NCI-H128 (cell line): ENCODE results near the gene EFHC1.
A peak's percentile ranks its signal among the peaks of the same experiment; 100 is the strongest.

Source experiments
- DNase-seq: peaks from one replicate; lab custom pipeline; 2025; ENCODE audit not compliant: unreplicated experiment; lab: John Stamatoyannopoulos, UW

The EFHC1 gene

GRCh38 chr6:52395969-52396368 lies 24.2 kb upstream of the EFHC1 start:
- no peak for DNase-seq

DNA sequence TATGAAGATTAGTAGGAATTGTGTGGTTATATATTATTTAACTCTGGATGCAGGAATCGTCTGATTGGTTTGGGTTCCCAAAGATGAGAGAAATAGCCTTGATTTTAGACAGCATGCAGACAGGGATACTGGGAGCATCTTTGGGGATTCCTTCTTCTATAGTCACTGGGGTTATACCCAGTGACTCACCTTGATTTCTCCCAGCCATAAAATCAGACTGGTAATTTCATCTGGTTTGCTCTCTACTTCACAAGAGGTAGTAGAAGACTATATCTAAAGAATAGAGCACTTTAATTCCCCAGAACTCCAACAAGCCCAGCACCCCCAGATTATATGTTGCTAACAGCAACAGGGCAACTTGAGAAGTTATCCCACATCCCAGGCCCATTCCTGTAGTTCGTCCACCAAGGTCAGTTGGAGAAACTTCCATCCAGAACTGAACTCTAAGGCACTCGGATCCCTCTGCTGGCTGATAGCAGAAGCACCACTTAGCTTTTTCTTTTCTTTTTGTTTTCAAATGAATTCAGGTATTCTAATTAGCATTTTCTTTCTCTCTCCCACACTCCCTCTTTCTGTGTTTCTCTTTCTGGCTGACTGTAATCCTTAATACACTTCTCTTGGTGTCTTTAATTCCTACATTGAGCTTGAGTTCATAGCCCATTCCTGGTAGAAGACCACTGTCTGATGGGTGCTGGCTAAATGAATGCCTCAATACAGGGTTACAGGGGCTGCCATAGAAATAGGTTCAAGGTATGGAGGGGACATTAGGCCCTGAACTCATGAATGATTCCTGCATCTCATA lies 20.4 kb upstream of the EFHC1 start:
- DNase-seq = no peak

GRCh38 chr6:52400313-52401041 lies 19.7 kb upstream of the EFHC1 start:
- no peak for DNase-seq

DNA sequence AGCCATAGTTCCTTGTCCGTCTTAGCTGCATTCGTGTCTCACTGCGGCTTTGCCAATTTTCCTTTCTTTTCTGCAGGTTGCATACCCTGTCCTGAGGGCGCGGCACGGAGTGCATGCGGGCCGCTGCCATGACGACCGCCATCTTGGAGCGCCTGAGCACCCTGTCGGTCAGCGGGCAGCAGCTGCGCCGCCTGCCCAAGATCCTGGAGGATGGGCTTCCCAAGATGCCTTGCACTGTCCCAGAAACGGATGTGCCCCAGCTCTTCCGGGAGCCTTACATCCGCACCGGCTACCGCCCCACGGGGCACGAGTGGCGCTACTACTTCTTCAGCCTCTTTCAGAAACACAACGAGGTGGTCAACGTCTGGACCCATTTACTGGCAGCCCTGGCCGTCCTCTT lies 17.1 kb upstream of the EFHC1 start:
- no peak for DNase-seq

DNA sequence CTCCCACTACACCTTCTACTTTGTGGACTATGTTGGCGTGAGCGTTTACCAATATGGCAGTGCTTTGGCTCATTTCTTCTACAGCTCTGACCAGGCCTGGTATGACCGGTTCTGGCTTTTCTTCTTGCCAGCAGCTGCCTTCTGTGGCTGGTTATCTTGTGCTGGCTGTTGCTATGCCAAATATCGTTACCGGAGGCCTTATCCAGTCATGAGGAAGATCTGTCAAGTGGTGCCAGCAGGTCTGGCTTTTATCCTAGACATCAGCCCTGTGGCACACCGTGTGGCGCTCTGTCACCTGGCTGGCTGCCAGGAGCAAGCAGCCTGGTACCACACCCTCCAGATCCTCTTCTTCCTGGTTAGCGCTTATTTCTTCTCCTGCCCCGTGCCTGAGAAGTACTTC lies 16.5 kb upstream of the EFHC1 start:
- DNase-seq = no peak

GRCh38 chr6:52405243-52405642 lies 14.9 kb upstream of the EFHC1 start:
- DNase-seq = no peak

DNA sequence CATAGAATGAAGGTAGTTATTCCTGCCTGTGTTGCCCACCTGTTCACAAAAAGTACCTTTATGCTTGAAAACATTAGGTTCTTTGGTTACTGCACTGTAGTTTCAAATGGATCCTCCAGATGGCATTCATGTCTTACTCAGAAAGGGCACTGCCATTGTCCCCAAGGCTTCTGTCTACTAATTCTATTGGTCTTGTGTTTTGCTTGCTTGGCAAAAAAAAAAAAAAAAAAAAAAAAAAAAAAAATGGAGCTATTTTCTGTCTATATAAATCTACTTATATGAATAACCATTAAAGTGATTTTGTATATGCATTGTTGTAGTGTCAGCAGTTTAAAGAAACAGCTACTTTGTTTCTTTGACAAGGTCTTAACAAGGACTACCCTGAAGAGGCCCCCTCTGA lies 12.7 kb upstream of the EFHC1 start:
- DNase-seq = peak; percentile 8

GRCh38 chr6:52409499-52409898 lies 10.6 kb upstream of the EFHC1 start:
- no peak for DNase-seq

- DNase-seq = no peak
These were observed 9.2 kb upstream of the EFHC1 start for GRCh38 chr6:52410979-52411378.

GRCh38 chr6:52411911-52412310 lies 8.2 kb upstream of the EFHC1 start:
- DNase-seq = no peak

DNA sequence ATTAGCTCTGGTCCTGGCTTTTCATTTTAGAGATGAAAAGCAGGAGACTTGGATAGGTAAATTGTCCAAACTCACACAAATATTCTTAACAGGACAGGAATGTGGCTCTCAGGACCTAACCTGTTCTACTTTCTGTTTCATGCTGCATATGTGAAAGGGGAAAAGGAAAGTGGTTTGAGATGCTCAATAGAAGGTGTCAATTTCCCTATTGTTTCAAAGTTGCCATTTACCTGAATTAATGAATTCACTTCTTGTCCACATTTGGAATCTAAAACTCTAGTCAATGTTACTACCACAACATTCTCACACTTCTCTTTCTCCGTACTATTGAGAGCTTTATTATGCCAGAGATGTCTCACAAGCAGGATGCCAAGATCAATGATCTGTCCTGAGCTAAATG lies 4.8 kb upstream of the EFHC1 start:
- DNase-seq = no peak

DNA sequence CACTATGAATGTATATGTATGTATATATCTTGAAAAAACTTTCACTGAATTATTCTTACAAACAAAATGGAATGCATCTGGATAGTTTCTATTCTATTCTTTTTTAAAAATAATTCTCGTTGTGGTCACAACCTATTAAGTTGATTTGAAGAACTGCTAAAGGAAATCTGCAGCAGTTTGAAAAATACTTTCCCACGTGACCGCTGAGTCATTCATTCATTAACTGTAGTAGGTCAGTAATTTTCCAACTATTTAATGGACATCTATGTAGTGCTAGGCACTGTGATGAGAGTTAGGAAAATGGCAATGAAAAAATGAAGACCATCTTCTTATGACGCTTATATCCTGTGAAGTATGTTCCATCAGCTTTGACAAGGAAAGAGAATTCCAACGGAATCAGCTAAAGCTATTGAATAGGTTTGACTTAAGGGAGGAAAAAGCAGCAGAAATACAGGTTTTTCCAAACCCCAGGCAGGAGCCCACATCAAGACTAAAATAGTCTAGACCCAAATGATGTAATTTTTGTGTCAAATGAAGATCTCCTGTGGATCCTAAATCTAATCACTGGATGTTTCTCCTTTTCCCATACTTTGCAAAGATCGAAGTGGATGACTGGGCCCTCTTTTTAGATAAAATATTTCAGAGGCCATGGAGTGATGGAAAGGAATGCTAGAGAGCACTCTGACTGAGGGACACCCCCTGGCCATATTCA lies 4.1 kb upstream of the EFHC1 start:
- no peak for DNase-seq

- DNase-seq = peak; percentile 52
These were observed 3.5 kb upstream of the EFHC1 start for GRCh38 chr6:52416629-52417151.

DNA sequence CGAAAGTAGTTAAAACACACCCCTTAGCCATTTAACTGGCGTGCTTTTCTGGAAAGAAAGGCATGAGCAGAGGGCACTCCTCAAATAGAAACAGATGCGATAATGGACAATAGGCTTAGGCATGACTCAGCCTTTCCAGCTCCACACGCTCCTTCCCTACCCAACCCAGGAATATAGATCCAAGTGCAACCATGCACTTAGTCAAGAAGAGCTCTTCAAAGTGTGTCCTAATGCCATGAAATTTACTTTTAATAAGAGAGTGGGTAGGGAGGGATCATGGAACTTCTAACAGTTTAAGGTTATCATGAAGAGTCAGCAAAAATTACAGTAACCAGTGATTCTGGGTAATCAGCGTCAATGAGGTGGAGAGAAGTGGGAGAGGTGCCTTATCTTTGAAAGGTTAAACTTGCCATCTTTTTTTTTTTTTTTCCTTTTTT lies 2.4 kb upstream of the EFHC1 start:
- no peak for DNase-seq

- no peak for DNase-seq
These were observed 1.5 kb upstream of the EFHC1 start for GRCh38 chr6:52418606-52419005.

DNA sequence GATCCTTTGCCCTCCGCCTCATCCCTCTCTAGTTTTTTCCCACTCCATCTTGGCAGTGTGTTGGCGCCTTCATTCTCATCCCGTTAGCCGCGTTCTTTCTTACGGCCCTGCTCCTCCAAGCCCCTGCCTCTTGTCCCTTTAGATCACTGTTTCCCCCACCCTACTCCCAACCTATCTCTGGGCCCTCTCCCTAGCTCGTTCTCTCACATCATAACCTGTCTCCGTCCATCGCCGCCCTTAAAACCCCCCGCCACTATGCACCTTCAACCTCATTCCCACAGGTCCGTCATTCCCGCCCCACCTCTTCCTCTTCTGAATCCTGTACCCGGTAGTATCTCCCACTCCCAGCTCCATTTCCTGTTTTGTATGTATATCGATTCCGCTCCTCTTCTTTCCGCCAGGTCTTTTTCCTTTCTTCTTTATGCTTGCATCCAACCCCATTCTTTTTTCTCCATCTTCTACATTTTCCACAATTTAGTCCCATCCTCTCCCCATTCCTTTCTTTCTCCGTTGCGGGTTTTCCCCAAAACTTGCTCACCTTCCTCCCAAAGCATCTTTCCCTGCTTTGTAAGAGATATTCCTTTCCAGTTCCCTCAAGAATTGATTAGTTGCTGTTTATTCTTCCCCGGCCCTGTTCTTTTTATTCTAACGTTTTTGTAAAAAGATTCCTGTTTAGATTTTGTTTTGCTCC lies 671 bp downstream of the EFHC1 start:
- no peak for DNase-seq

DNA sequence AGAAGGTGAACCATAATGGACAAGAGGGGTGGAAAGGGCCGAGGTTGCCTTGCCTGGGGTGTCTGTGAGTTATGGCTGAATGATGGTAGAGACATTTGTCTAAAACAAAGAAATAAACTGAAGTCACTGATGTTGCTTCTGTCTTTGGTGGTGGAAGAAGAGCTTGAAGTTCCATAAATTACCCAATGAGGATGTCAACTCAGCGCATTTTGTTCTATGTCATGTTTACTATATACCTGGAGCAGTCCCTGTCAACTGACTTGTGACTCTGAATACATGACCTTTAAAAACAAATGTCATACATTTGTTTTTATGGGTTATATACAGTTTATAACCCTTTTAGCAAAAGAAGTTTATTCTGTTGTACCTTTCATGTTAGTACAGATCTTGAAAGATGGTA lies 2.0 kb downstream of the EFHC1 start:
- DNase-seq = no peak

GRCh38 chr6:52423448-52423847 lies 3.3 kb downstream of the EFHC1 start:
- DNase-seq = no peak

GRCh38 chr6:52423971-52424381 lies 3.8 kb downstream of the EFHC1 start:
- DNase-seq = no peak

DNA sequence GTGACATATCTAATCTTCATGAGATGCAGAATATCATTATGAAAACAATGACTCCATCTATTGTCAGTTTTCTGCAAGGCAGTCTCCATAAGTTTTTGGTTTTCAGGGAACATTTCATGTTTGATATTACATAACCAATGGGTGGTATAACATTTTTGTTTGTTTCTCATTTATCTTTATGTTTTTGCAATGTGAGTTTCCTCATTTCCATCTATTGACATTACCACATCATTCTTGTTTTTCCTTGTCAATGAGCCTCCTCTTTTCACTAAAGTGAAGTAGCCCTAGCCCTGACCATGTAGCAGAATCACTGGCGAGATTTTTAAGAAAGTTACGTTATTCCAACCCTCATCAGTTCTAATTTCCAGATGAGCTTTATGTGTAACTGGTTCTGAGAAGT lies 4.4 kb downstream of the EFHC1 start:
- no peak for DNase-seq

DNA sequence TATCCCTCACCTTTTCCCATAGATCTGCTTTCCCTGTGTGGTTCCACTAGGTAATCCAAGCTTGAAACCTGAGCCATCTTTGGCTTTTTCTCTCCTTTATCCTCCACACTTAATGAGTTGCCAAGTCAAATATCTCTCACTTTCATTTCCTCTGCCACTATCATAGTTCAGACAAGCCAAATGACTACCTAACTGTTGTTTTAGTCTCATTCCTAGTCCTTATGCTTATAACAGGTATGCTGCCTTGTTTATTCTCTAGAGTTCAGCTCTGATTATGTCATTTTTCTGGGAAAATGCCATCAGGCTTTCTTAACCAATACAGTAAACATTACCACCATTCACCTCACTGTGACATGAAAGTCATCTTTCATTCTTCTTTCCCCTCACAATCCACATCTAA lies 6.5 kb downstream of the EFHC1 start:
- no peak for DNase-seq
